NK-92 treated with Interleukin-12 subunit alpha and Interleukin-12 subunit beta, amount 100 ng/mL, for 24 hours (cell line): ENCODE data around the gene KCNMA1.
"Not testable (repeated sequence)": the region's sequence is repeated elsewhere in the genome, so short reads cannot be mapped to it uniquely, and the experiment has no call there.

ENCODE experiments used
- DNase-seq: peaks from one replicate; lab custom pipeline; 2025; lab: John Stamatoyannopoulos, UW

KCNMA1 gene

DNA sequence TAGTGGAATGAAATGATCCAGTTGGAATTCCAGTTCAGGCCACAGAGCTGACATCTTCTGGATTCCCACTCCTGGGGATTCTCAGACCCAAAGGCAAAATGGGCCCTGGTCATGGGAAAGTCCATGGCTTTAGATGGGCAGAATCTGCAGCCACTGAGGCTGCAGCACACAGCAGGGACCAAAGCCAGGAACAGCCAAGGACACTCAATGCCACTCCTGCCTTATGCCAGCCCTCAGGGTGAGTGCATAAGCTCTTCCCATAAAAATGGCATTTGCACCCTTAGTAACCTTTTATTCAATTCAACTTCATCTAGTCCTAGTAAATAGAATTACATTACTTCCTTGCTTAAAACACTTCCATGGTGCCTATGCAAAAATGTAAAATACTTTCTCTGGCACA, 274.4 kb downstream of the KCNMA1 start:
- DNase-seq = no peak

DNA sequence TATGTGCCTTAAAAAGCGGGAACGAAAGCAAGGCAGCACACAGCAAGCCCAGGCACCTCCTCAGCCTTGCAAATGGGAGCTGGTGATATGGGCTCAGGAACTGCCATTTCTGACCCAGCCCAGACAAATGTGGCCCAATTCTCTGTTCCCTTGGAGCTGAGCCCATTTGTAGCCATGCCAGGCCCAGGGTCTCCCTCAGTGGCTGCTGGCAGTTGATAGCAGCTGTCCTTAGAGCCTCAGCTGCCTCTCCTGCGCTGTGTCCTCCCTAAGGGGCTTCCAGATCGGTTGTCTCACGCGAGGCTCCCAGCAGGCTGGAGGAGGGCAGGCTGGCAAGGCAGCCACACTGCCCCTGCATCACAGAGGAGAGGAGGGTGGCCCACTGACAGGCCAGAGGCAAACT, 275.8 kb downstream of the KCNMA1 start:
- DNase-seq = no peak

DNA sequence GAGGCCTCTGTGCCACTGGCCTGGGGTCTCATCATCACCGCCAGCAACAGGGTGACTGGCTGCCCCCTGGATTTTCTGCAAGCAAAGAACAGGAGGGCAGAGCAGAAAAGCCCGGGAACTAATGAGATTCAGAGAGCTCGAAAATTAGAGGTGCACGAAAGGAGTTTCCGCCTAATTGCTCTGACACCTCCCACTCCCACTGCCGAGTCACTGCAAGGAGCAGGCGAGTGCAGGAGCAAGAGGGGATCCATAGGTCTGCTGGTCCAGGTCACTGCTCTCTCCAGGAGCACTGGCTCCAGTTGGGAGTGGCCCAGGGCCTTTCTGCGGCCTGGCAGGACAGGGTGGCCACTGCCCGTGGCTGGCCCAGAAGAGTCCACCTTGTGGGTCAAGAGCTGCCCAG, 276.2 kb downstream of the KCNMA1 start:
- no peak for DNase-seq

DNA sequence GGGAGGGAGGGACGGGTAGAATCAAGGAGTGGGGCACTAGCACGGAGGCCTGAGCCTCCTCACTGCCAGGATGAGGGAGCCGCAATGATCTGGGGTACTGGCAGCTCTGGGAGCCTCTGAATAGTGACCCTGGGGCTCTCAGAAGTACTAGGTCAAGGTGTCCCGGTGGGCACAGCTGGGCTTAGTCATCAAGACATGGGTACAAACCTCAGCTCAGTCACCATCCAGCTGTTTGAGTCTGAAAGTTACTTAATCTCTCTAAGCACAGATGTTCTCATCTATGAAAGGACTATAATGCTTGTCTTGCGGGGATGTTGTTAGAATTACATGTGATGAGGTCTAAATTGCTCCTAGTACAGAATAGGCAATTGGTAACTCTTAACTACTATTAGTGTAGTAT, 276.8 kb downstream of the KCNMA1 start:
- DNase-seq = no peak

DNA sequence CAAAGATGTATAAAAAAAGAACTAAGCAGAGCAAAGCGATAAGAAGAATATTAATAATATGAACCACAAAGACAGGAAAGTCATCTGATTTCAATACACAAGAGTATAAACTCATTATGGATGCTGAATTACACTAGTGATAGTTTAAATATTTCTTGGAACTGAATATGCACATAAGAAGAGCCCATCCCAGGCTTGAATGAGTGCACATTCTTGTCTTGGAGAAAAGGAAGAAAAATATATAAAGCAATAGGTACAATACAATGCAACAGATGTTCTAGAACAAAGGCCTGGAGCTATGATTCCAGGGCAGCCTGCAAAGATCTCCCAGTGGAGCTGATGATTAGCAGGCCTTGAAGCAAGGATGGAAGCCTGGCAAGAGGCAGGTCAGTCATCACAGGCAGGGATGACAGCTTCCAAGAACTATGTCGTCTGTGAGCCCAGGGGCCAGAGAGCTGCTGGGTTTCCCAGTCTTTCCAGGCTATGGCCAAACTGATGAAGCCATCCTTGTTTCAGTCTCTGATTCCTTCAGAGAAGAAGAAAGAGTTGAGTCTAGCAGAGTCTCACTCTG, 277.6 kb downstream of the KCNMA1 start:
- DNase-seq = no peak

DNA sequence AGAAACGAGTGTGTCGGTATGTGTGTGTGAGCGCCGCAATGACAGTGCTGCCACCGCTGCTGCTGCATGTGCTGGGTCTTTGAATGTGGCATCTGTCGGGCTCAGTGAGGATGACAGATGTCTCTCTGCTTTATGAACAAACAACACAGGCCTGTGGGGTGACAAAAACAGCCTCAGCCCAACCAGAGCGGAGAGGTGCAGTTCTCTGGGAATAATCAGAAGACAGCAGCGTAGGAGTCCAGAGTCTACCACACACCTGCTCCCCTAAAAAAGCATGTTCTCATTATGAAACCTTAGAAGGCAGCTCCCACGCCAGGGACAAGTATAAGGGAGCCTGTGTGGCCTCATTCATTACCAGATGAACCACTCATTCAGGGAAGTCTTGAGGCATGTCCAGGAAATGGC, 278.3 kb downstream of the KCNMA1 start:
- DNase-seq = no peak

DNA sequence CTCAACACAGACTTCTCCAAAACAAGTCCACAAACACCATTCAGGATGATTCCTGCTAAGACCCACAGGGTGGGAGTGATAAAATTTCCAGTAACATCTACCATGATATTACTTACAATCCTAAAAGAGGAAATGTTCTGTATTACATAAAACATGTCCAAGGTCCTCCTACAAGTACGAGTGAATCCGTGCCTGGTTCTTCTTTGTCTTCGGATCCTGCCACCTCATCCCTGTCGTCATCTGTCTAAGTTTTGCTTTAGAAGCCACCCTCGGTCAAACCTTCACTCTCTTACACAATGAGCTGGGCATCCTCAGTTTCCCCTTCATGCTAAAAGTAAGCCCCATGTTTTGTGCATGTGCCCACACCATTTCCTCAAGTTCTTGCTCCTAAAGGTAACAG, 279.0 kb downstream of the KCNMA1 start:
- no peak for DNase-seq

DNA sequence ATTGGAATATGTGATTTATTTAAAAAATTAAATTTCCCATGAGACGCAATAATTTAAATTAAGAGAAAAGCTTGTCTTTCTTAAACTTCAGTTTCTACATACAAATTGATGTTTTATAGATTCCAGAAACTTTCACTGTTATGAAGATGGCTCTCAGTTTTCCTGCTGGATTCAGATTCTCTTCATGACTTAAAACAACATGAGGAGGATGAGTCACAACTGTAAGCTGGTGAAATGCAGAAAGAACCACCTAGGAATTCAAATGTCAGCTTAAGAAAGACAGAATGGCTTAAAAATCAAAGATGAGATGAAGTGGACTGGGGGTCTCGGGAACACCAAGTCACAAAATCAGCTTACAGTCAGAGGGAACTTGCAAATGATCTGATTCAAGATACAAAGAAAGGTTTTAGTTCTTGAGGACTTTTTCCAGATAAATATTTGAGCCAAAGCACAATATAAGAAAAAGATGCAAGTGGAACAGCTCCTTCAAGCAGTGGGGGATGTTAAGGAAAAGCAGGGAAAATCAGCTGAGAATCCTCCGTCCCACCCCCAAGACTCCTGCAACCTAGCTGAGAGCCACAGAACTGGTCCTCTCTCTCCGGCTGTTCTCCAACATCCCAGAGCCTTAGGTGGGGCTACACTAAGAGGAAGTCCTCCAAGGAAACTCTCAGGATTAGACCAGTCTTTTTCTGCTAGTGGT, 279.8 kb downstream of the KCNMA1 start:
- DNase-seq = no peak

DNA sequence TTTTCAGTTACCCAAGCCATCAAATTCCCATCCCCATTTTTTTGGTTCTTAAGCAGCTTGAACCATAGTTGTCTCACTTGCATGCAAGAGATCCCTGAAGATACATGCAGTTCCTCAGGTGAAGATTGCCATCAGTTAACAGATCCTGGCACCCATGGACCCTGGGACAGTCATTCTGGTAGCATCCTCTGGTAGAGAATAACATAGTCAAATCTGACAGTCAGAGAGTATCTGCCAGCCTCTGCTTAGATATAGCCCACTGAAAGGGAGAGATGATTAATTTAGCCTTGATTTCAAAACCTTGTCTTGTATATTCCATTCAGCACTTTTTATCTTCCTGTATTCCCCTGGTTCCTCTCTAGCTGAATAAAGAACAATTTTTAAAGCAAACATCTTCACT, 280.4 kb downstream of the KCNMA1 start:
- no peak for DNase-seq

DNA sequence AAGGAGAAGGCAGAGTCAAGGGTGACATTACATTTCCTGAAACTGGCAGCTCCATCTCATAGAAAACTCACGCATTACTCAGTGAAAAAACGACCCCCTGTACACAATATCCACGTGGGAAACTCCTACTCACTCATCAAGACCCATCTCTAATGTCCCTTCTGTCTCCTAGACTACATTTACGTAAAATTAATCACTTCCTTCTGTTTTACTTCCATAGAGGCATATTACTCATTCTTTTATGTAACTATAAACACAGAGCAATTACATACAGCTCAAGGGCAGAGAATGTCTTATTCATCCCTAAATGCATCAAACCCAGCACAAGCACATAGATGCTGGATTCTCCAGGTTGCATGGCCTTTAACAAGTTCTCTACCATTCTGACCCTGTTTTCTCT, 281.8 kb downstream of the KCNMA1 start:
- no peak for DNase-seq

DNA sequence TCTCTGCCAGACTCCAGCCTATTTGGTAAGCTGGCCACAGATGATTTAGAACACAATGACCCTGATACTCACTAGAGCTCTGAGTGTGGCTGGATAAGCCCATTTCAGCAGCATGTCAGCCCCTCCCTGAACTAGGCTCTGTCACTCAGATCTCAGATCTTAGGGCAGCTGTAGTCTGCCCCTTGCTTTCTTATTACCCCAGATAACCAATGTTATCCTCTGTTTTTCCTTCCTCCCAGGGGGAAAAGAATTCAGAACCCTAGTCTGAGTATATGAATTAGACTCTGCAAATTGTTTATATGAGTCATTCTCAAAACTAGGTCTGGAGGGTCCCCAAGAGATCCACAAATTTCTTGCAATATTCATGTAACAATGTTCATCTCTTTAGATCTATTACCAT, 286.2 kb downstream of the KCNMA1 start:
- no peak for DNase-seq

DNA sequence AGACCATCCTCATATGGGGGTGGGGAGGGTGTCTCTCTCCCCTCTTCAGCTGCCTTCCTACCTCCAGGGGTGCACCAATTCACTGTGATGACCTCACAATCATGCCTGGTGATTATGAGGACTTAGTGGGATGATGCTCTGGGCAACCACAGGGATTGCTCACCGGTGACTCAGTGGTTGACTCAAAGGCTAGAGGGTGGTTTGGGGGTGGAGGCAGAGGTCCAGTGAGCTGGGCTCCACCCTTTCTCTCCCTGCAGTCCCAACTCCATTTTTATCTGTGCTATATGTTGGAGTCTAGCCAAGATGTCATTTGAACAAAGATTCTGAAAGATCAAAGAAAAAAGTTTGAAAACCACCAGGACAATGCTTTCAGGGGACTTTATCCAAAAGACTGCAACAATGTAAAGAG, 286.9 kb downstream of the KCNMA1 start:
- peak; percentile 19 for DNase-seq

DNA sequence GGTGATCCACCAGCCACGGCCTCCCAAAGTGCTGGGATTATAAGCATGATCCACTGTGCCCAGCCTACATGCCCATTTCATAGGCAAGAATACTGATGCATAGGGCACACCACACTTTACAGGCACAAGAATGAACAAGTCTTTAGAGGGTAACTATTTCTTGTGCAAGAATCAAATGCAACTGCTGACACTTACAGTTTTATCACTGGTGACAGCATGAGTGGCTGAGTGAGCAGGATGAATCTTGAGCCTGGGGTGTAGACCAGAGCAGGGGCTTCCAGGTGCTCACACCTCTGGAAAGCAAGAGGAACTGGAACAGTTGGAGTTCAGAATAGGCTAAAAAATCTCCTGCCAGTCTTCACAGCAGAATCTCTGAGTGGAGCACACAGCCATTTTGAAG, 287.5 kb downstream of the KCNMA1 start:
- DNase-seq = no peak

DNA sequence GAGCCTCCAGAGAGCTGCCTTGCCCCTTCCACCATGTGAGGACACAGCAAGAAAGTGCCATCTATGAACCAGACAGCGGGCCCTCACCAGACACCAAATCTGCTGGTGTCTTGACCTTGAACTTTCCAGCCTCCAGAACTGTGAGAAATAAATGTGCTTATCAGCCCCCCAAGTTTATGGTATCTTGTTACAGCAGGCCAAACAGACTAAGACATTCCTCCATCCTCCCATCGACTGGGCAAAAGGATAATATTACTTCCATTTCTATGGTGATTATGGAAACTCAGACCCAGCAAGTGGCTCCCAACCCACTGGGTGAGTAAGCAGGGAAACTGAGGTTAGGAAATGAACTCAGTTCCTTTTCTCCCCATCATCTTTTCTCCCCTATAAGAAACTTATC, 288.4 kb downstream of the KCNMA1 start:
- DNase-seq = no peak

DNA sequence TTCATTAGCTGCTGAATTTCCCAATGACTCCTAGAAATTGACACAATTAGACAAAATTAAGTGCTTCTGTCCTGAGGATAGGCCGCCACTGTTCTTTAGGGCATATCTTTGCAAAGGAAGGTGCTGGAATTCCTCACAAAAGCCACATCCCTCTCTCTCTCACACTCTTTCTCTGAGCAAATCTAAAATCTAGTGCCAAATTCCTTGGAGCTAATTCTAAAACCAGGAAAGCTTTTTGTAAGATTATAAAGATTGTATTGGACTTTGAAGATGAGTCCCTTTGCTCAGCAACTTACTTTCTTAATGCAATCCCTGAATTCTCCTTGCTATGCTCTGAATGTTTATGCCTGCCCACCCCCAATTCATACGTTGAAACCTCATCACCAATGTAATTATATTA, 288.9 kb downstream of the KCNMA1 start:
- DNase-seq = no peak

DNA sequence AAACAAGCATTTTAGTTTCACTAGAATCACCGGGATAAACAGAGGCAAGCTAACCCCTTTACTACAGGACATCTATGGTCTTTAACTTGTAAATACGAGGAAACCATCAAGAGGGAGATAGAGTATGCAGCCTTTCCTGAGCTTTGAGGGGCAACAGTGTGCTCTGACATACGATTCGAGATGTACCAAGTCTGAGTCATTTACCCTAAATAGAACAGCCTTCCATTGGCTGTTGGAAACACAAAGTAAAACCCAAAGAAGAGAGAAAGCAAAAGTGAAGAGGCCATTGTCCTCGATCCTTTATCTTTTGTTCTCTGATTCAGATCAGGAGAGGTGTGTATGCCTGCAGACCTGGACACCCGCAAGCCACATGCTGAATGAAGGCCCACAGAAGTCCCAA, 289.5 kb downstream of the KCNMA1 start:
- DNase-seq = no peak

DNA sequence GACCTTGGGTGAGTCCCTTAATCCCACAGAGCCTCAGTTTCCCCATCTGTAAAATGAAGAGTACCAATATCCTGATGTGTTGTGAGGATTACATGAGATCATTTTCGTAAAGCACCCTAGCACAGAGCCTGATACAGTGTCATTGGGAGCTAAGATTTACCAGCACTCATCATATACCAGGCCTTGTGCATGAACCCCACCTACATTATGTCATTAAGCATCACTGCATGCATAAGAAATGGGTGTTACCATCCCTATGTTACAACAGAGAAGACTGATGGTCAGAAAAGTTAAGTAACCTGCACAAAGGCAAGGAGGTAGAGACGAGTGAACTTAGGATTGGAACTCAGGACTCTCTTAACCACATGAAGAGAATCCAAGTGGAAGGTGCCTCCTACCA, 290.6 kb downstream of the KCNMA1 start:
- no peak for DNase-seq

DNA sequence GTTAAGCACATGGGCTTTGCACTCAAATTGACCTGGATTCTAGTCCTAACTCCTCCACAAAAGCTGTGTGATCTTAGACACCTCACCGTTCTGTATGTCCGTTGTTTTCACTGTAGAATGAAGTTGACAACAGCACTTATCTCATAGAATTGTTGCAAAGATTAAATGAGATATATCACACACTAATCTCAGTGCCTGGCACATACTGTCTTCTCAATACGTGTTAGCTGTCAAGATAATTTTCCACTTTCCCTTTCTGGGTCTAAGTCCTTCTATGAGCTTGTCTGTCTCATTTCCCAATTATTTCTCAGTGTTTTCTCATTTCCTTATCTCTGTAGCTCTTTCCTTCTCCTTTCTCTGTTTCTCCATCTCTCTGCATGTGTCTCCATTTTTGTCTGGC, 296.6 kb downstream of the KCNMA1 start:
- DNase-seq = no peak

DNA sequence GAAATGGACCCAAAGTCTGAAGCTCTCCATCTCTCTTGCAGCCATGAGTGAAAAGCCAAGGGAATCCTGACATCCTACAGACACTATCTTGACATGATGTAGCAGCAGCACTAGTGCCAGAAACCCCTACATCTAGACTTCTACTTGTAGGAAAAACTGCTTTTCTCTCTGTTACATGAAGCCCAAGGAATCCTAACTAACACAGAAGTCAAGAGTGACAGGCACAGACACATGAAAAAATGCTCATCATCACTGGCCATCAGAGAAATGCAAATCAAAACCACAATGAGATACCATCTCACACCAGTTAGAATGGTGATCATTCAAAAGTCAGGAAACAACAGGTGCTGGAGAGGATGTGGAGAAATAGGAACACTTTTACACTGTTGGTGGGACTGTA, 297.7 kb downstream of the KCNMA1 start:
- DNase-seq = not testable (repeated sequence)

DNA sequence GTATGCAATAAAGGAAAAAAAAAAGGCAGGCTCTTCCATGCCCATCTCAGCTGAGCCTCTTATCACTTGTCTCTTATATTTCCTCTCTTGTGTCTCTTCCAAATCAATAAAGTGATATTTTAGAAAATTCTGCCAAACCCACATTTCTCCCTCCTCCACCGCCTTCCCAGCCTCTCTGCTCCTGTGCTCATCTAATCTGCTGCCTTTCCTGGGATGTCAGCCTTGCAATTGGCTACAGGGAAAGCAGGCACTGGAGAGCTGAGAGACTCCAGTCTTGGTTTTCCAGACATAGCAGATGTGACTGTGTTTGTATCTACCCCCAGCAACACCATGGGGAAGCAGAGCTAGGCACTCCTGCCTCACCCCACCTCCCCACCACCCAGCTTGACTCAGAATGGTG, 298.4 kb downstream of the KCNMA1 start:
- no peak for DNase-seq

DNA sequence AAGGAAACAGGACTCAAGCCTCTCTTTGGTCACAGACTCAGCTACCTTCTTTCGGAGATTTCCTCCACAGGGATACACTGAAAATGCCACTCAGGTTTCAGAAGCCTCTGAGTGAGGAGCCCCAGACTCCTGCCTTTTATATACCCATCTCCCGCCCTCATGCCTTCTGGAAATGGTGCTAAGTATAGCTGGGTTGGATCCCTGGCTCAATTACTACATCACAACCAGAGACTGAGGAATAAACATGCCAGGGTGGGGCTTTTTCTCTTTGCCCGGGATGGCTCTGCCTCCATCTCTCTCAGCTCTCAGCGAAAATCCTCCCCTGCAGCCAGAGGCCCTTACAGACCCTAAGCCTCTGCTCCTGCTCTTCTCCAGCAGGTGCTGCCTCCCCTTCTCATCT, 299.5 kb downstream of the KCNMA1 start:
- DNase-seq = no peak

DNA sequence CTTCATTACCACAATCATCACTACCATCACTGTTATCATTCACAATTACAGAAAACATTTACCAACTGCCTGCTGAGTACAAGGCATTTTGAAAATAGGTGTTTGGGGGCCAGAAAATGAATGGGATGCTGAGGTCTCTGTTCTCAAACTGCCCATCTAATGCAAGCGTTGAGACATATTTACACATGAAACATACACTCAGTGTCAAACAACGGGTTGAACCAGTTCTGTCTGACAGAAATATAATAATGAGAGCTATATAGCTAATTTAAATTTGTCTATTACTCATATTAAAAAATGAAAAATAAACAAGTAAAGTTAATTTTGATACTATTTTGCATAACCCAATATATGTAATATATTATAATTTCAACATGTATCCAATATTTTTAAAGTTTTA, 303.1 kb downstream of the KCNMA1 start:
- no peak for DNase-seq

DNA sequence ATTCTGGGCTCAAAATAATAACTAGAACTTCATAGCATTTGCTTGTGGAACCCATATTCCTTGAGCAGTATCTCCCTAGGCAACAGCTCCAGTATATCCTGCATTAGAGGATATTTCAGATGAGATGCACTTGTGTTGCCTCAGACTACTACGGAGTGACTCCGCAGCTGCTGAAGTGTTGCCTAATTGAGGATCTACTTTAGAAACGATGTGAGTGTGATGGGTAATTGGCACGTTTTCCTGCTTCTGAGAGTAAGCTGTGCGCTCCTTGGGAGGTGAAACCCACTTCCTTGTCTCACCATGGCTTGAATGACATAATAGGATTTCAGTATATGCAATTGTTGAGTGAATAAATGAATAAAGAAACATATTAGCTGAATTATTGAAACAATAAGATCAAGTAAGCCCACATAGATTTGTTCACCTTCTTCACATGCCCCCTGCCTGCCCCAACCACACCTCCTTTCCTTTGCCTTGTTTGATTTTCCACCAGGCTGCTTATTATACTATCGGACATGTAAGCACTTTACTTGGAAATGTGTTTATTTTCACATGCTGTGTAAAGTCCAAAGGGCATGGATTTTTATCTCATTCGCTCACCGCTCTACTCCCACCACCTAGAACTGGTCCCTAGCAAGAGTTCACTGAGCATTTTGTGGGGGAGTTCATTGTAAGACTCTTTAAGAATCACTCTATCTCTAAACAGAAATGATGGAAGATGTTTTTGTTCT, 303.8 kb downstream of the KCNMA1 start:
- DNase-seq = no peak

DNA sequence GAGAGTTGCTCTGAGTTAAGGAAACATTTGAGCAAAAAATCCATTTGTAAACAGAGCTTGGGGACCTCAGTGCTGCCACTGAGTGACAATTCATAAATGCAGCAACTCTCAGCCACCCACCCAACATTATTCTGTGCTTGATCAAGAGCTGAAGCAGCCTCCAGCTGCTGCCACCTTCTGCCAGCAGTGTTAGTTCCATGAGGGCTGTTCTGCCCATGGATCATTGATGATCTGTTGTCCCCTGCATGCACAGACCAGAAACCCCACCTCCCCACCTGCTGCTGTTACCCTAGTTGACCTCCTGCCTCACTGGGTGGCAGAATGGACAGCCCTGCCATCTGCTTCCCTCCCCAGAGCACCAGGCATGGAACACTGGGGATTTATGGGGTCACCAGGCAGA, 305.4 kb downstream of the KCNMA1 start:
- no peak for DNase-seq
